Activated CD4-positive, alpha-beta T cell treated with anti-CD3 and anti-CD28 coated beads, Interleukin-2, Interleukin-4, amounts not matched to agents 100 ng/mL and 50 ng/mL, durations not matched to agents 16 hours and 8 hours (primary cell): ENCODE data around the gene PDCD10.

Experiments
- DNase-seq: peaks from one replicate; pipeline ENCODE4 v3.0.0-alpha.2; 2020; ENCODE audit warnings: low spot score

PDCD10 gene

DNA sequence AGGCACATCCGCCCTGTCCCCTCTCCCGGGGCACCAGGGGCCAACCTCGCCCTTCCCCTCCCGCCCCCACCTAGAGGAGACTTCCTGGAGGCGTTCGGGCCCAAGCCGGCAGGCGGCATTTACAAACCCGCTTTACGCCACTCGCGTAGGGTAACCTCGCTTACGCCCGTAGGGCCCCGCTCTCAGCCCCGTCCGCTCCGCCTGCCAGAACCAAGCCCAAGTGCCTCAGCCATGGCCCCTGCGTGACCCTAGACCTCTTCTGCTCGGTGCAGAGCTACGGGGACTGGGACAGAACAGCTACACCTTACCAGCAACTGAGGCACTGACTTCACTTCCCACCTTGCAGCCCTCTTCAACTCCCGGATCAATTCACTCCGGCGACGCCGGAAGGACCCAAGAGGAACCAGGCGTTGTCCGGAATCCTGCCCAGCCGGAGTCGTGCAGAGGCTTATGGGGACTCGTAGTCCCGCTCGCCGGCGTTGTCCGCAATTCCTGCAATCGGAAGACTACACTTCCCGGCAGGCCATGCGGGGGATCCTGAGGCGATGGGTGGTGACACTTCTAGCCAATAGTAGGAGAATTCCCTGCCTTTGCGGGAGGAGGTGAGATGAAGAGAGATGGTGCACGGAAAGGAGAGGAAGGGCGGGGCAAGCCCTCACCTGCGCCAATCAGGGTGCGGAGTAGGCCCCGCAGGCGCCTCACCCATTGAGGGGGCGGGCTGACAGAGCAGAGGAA, at the start of gene PDCD10:
Gene PDCD10, minus strand, starts transcription at position 395 of the 735 bp plus-strand sequence. CDS start 14,735 bp downstream, outside the sequence.
- DNase-seq, result peak; percentile 99

DNA sequence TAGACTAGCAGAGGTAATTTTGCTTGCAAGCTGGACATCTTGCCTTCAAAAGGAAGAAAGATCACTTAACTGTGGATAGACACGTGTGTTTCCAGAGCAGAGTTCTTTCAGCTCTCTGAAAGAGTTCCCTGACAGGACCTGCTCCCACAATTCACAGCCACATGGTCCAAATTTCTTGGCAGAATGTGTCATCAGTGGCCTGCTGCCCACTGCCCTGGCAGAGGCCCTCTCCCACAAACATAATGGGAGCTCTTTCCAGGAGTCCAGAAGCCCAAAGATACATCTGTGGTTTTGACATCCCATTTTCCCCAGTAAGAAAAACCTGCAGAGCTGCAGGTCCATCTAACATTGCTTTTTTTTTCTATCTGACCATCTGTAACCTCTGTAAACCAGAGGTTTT, 49.1 kb upstream of the PDCD10 start:
- no peak for DNase-seq

DNA sequence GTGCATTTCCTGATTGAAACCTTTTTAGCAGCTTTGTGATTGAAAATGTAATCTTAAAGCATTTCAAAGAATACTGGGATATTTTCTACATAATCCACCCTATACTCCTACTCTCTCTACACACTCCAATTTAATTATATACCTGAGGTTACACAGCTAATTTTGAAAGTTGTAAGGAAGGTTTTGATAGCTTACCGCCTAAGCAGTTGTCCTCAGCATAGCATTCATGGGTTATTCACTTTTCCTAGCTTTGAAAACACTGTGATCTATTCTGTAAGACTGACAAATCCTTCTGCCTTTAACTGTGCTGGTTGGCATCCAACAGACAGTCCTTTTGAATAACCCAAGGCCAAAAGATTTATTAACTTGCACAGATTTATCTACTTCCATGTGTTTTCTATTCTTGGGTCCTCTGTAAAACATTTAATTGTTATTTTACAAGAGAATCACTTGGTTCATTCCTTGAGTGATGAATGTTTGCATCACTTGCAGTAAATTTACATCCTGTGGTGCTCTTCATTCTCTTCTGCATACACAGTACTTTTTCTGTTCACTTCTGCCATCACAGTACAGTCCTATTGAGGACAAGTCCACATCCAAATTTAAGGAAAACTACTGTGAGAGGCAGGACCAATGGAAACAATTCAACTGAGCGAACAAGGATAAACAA, 45.7 kb upstream of the PDCD10 start:
- no peak for DNase-seq

DNA sequence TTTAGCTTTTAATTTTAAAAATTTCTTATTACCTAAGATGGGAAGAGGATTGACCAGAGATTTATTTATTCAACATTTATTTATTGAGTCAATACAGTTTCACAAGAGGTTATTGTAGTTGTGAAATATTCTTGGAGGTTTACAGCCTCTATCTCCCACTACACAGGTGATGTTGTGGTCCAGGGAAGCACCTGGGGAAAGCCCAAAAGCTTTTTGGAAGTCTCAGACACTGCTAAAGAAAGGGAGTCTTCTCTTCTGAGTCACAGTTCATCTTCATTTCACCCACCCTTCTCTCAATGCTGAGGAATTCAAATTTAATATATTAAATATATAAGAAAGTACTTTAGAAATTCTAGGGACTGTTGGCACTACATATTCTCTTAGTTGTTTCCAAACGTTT, 42.7 kb upstream of the PDCD10 start:
- no peak for DNase-seq

DNA sequence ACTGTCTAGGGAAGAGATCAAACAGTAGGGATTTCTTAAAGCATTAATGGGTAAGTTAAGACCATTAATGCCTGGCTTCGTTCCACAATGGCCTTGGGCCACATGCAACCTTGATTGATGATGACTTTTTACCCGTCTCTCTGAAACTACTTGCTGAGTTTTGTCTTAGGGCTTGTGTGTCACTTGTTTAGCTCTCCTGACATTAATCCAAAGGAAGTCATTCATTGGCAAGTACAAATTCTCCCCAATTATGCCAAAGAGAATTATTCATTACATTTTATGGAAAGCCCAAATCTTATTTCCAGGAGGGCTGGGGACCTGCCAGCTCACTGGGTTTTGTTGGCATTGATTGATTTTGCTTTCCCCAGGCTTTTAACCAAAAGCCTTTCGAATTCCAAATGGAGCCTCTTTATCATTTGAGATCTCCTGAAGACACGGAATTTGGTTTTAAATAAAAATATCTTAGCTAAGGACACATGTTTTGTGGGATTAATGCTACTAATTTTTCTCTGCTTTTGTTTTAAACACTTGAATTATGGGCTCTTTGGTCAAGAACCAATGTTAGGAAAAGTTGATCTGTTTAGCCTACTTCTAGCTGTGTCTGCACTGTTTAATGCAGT, 41.5 kb upstream of the PDCD10 start:
- no peak for DNase-seq

DNA sequence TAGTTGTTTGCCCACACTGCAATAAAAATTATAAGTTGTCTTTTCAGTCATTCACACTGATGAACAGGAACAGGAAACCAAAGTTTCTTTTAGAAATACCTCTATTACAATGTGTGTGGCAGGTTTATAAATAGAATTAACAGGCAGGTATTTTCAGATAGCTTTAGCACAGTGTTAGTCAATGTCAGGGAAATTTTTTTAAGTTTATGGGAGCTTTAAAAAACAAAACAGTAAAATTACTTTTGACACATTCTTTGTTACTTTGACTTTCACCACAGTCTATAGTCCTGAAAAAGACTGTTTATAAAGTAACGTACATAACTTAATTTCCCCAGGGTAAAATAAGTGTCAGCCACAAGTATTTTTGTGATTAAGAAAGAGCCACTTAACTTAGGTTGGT, 38.9 kb upstream of the PDCD10 start:
- no peak for DNase-seq

DNA sequence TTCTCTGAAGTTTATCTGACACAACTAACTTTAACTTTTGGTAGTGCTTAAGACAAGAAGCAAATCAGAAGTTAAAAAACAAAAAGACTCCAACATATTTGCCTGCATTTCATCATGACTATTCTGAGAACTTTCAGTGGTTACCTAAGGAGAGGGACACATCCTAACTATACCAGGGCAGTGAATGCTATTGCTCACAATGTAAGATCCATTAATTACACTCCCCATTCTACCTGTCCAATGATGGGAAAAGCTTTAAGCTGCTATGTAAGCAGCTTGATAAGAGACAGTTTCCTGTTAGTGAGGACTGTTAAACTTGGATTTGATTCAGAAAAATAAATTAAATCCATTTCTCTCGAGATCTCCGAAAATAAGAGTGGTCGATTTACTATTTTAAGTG, 38.3 kb upstream of the PDCD10 start:
- DNase-seq, result no peak

DNA sequence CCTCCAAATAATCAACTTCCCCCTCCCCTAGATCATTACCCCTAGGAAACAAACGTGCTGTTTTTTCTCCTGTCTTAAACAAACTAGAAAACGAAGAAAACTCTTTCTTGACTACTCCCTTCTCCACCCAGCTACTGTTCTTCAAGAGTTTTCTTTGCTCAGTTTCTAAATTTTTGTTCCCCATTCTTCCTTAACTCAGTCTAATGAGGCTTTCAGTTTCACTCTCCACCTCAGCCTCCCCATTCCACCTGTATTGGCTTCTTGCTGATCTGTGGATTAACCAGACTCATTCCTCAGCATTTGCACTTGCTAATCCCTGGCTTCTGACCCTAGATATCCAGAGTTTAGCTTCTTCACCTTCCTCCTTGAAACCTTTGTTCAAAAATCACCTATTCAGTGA, 27.6 kb upstream of the PDCD10 start:
- no peak for DNase-seq

DNA sequence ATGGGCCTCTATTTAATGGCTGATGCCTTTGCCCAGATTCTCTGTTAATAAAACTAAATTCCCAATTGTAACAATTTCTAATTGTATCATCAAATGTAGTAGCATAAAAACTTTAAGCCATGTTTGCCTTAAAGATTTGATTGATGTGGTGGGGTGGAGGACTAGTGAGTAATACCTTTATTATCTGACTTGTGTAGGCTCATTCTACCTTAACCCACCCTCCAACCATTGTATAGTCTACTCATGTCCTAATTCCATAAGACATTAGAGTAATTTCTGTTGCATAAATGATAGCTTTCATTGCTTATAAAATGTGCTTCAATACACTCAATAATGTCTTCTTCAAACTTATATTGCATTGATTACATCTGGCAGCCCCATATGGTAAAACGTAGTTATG, 26.6 kb upstream of the PDCD10 start:
- DNase-seq, result no peak

DNA sequence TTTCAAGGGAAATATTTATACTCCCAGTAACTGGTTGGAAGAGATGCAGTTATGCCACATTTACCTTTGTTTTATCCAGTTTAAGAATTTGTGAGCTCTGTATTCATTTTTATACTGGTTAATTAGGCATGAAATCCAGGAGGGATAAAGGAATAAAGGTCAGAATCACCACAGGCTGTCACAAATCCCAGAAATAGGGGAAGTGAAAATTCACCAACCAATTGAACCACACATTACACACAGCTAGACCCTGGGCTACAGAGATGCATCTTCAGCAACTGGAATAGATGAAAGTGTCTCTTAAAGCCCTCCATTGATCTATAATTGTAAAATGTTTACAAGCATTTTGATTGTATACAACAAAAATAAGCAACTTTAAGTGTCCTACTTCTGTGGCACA, 19.4 kb upstream of the PDCD10 start:
- no peak for DNase-seq

DNA sequence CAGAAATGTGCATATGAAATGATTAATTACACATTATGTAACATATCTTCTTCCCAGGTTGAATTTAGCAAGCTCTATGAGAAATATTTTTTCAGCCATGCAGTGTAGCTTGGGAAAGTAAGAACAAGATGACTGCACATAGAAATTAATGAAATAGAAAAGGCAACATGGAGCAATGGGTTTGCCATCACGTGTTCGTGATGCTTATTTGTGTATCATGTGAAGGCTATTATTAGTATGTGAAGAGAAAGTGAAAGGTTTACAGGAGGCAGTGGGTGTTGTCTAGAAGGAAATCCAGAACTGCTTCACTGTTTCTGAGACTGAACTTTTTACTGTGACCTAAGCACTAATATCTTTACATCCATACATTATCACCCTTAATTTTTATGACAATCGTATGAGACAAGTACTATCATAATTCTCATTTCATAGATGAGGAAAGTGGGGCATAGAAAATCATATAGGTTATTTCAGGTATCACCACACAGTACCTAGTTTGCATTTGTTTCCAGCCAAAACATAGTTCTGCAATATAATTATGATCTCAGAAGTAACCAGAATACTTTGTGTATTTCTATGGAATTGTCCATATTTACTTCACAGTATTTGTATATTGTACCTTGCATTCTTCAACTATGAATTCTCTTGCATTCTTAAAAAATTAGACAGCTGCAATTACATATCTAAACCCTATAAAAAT, 15.7 kb upstream of the PDCD10 start:
- DNase-seq, result no peak

DNA sequence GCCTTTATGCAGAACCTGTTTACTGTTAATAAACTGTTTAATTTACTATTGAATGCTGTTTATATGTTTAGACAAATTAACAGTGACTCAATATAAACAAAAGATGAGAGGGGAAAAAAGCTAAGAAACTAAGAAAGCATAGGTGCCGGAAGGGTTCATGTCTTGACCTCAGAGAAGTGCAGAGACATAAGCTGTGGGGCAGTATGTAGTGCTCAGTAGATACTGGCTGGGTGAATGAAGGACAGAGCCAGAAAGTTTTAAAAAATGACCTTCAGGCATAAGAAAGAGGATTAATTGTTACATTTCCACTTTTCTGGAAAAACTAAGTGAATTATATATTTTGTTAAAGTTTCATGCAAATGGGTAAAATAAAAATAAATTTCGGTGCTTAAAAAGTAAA, 15.0 kb upstream of the PDCD10 start:
- no peak for DNase-seq

DNA sequence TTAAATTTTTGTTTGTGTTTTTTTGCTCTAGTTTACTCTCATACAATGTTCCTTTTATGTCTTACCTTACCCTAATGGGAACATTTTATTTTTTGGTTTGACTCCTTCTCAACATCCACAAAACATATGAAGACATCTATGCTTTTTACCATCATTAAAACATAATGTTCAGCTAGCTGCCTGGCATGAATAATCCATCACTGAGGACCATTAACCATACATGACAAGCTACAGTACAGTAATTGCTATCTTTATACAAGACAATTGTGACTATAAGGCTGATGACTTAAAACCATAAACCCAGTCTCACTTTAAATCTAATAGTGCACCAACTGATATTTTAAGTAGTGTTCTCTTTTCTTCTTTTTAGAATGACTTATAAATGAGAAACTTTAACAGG, 14.5 kb upstream of the PDCD10 start:
- no peak for DNase-seq

DNA sequence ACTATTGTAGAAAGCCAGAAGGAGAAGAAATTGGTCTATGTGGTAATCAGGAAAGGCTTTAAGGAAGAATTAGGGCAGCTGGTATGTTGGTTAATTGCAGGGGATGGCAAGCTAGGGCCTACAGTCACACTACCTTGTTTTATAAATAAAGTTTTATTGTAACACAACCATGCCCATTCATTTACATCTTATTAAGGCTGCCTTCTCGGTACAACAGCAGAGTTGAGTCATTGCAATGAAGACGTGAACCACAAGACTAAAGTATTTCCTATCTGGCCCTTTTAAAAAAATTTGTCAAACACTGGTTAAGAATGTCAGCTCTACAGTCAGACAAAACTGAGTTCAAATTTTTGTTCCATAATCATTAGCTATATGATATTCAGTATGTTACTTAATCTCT, 9.1 kb upstream of the PDCD10 start:
- DNase-seq, result no peak

DNA sequence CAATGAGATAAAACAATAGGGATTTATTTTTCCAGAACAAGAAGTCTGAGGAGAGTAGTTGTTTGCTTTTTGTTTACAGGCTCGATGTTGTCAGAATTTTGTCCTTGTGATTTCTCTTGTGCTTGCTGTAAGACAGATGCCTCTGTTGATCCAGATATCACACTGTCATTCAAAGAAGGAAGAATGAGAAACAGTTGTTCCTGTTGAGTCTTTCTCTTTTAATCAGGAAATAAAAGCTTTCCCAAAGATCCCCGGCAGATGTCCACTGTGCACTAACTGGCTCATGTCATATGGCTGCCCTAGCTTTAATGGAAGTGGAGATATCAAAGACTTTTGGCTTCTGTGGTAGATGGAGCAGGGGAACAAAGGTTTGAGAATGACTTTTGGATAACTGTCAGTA, 7.6 kb upstream of the PDCD10 start:
- no peak for DNase-seq

DNA sequence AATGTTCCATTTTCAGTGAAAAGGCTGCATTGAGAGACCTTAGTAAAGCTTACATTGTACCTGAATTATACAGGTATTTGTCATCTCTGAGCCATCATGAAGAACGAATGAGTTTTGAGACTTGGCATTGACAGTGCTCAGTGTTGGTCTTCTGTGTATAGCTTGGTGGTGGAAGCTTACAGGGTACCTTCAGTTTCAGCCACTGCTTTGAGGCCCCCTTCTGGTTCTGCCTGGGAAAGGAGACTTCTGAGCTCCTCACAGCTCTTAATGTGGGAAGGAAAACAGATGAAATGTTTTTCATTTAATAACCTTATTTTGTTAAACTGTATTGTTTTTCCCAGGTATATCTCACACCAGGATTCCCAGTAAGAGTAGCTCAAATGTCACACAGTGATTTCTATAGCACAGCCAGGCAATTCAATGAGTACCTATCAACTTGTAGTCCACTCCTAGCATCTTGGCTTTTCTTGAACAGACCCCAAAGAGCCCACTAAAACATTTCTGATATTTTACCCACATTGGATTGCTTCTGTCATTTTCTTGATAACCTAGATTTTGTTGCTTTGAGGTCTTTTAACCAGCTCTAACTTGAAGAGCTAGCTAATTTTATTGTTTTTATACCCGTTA, 6.4 kb upstream of the PDCD10 start:
- peak; percentile 27 for DNase-seq

DNA sequence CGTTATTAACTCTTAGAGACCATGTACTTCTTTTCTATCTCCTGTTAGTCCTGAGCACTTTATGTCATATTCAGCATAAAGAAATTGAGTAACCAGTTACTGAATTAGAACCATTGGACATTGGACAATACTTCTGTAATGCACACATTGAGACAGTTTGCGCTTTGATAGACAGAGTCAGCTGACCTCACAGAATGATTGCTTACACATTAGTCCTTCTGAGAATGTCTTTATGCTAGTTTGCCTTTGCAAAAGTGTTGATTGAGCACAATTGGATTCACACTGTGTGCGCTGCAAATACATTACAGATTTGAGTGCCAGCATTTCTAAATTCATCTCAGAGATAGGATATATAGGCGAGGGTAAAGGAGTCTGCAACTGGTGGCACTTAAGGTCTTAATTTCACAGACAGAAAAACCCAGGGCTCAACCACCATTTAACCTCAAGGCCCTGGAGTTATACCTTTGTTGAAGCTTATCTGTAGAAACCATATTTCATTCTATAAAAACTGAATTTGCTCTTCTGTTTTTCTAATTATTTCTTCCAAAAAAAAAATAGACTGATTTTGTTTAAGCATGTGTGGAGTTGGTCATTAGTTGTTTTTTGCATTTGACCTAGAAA, 4.6 kb upstream of the PDCD10 start:
- no peak for DNase-seq

DNA sequence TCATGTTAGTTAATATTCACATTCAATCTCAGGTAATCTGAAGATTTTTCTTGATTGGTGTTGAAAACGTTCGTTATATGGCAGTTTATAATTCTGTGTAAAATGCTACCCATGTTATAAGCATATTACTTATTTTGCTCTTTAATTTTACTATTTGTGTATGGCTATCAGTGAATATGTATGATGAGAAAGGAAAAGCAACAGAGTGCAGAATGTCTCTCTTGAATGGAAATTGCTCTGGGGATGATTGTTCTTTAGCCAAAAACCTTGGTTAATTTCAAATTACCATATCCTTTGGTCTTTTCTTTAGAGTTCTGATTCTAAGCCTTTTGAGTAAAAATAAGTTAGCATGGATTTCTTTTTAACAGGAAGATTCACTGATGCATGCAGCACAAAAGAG, 3.3 kb upstream of the PDCD10 start:
- DNase-seq, result no peak

DNA sequence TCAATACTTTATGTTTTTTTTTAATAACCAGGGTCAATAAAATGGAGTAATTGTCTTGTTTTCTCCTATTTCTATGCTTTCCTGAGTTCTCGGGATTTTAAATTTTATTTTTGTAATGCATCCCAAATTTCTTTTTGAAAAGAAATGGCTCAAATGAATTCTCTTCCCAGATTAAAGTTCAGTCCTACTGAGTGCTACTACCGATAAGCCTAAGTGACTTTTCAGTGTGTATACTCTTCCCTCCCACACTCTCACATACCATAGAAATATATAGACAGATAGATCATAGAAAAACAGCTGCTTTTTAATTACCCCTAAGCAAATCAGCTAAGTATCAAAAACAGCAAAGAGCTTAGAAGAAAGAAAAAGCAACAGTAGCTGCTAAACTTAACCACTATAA, 2.3 kb upstream of the PDCD10 start:
- DNase-seq, result no peak

DNA sequence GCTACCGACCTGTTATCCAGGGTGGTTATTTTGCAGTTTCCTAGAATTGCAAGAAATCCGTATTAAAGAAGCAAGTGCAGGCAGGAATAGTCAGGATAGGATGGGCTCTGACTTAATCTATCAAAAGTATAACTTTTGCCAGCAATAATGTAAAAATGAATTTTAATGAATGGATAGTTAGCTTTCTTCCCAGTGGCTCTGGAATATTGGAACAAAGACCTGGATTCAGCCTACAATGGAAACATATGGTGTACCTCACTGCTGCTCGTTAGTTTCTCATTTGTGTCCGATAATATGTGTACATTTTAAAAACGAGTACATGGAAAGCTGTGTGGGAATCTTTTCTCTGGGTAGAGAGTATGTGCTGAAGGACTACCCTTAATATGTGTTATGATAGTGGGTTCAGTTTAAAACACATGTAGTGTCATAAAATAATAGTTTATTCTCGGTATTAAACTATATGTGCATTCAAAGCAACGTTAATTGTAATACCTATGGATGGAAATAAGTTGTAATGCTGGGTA, 1.6 kb upstream of the PDCD10 start:
- DNase-seq, result no peak

DNA sequence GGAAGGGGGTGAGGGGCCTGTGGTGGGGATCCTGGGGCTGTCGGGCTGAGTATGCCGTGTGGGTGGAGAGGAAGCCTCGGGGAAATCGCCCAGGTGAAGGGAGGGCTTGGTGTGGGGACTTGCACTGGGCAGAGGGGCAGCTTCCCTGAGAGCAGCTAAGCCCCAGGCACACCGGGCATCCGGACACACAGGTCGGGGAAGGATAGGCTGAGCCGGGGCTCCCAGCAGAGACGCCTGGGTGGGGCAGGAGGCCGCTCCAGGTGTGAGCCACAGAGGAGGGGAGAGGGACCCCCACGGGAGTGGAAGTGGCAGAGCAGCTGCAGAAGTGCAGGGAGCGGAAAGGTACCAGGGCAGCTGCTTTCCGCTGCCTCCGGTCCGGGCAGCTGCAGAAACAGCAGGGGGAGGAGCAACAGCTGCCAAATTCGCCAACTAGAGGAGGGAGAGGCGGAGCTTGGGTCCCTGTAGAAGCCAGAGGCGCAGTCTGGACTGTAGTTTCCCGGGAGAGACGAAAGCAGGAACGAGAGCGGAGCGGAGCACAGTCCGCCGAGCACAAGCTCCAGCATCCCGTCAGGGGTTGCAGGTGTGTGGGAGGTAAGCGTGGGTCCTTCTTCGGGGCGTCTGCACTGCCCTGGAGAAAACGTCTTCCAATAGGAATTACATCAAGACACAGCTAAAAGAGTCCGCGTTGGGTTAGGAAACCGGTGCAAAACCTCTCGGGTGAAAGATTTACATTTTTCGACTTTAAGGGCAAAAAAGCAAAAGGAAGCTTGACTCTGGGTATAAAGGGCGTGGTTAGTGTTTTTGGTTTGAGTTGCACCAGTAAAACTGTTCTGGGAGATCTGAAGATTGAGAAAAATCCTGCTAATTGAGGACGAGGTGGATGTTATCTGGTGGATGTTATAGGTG, 794 bp upstream of the PDCD10 start, which contains the start of gene SERPINI1:
Gene SERPINI1, plus strand, starts transcription at position 489 of the 906 bp plus-strand sequence. CDS start 53,408 bp downstream, outside the sequence.
- peak; percentile 80 for DNase-seq
